Measurements from ENCODE around the gene GLP2R.

The GLP2R gene

DNA sequence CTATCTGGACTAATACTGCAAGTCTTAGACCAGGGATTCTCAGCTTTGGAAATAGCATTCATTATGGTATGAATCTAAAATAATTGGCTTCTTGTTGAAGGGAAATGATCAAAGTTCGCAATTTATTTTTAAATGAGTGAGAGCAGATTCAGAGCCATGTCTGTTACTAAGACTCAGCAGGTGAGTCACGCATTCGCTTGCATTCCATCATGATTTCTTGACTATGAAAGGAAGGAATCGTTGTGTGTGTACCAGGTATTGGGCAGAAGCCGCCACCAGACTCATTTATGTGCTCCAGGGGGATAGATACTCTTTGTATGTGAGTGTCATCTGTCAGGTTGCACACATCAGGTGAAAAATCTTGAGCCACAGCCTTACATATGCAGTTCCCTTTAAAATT is 14.6 kb upstream of the GLP2R start:
- H3K4me3 ChIP-seq (ENCODE audit: low read depth, low read length) = no peak overlapping the region
- TF ChIP-seq CTCF (IDR thresholded peaks at IDR 0.05; ENCODE audit: borderline replicate concordance, insufficient read depth, low read depth, low read length) = no peak

DNA sequence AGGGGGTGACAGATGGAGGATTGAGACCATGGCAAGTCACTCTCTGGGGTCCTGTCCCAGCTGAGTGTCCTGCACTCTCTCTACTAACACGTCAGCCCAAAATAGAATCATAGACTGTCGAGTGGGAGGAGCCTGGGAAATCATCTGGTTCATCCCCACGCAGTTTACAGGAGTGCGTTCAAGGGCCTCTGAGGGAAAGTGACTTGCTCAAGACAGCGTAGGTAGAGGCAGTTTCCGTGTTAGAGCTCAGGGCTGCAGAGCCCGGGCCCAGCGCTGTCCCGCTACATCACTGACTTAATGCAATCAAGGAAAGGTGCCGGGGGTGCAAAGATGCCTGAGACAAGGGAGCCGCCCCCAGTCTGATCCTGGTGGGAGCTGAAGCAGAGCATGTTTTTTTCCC is 14.2 kb upstream of the GLP2R start:
- no peak for TF ChIP-seq CTCF (IDR thresholded peaks at IDR 0.05; ENCODE audit: borderline replicate concordance, insufficient read depth, low read depth, low read length)
- H3K4me3 ChIP-seq (ENCODE audit: low read depth, low read length) = no peak overlapping the region

- TF ChIP-seq CTCF (IDR thresholded peaks at IDR 0.05; ENCODE audit: borderline replicate concordance, insufficient read depth, low read depth, low read length) = no peak
- no peak overlapping the region for H3K4me3 ChIP-seq (ENCODE audit: low read depth, low read length)
Measured at GRCh38 chr17:9813166-9813565, 12.6 kb upstream of the GLP2R start.

DNA sequence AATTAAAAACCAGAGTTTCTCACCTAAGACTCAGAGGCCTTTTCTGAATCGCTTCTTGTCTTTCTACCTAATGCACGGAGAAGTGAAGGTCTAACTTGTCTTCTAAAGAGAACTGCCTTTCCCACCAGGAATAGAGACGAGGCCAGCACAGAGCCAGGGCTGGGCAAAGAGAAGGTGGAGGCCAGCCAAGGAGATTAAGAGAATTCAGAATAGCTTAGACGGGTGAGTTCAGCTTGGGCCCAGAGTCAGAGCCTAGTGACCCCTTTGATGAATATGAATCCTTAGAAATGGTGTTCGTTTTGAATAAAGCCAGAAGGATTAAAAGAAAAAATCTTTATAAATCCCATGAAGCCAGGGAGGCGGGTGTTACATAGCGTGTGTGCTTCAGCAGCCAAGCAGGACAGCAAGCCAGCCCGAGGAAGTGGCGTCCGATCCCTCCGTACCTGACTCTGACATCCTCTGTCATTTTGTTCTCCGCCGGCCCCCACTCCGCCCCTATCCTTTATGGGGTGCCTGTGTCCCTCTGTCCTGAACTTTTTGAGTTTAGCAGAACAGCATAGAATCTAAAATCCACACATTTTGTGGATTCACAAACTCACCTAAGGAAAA is 11.3 kb upstream of the GLP2R start:
- TF ChIP-seq CTCF (IDR thresholded peaks at IDR 0.05; ENCODE audit: borderline replicate concordance, insufficient read depth, low read depth, low read length) = no peak
- no peak overlapping the region for H3K4me3 ChIP-seq (ENCODE audit: low read depth, low read length)

GRCh38 chr17:9816472-9816871 is 9.3 kb upstream of the GLP2R start:
- H3K4me3 ChIP-seq (ENCODE audit: low read depth, low read length) = no peak overlapping the region
- no peak for TF ChIP-seq CTCF (IDR thresholded peaks at IDR 0.05; ENCODE audit: borderline replicate concordance, insufficient read depth, low read depth, low read length)

- TF ChIP-seq CTCF (IDR thresholded peaks at IDR 0.05; ENCODE audit: borderline replicate concordance, insufficient read depth, low read depth, low read length) = no peak
- H3K4me3 ChIP-seq (ENCODE audit: low read depth, low read length) = no peak overlapping the region
Measured at GRCh38 chr17:9817086-9817485, 8.6 kb upstream of the GLP2R start.

- TF ChIP-seq CTCF (IDR thresholded peaks at IDR 0.05; ENCODE audit: borderline replicate concordance, insufficient read depth, low read depth, low read length) = no peak
- H3K4me3 ChIP-seq (ENCODE audit: low read depth, low read length) = no peak overlapping the region
Measured at GRCh38 chr17:9818760-9819159, 7.0 kb upstream of the GLP2R start.

Measured in GM12875 (cell line).